HG02885 (cell line): ENCODE results near the gene ATG16L2.

Source experiments
- ATAC-seq: cut with Tn5 transposase; IDR thresholded peaks from one replicate; pipeline ENCODE4 v1.9.1; 2021; ENCODE audit warnings: mild to moderate bottlenecking; ENCODE audit not compliant: unreplicated experiment, poor library complexity

Gene ATG16L2

GRCh38 chr11:72814286-72815109 lies at the start of gene ATG16L2:
Gene ATG16L2, plus strand, starts transcription at chr11:72814411. Its CDS starts 35 bp downstream, at chr11:72814446.
- ATAC-seq: peak; percentile 68

- no peak for ATAC-seq
These were observed 49.7 kb upstream of the ATG16L2 start for GRCh38 chr11:72764503-72764902.

- no peak for ATAC-seq
These were observed 47.9 kb upstream of the ATG16L2 start for GRCh38 chr11:72766152-72766902.

- ATAC-seq: no peak
These were observed 46.8 kb upstream of the ATG16L2 start for GRCh38 chr11:72767203-72768062.

GRCh38 chr11:72768581-72768980 lies 45.6 kb upstream of the ATG16L2 start:
- ATAC-seq: no peak

GRCh38 chr11:72769680-72770079 lies 44.5 kb upstream of the ATG16L2 start:
- no peak for ATAC-seq

GRCh38 chr11:72770799-72771198 lies 43.4 kb upstream of the ATG16L2 start:
- ATAC-seq: no peak

GRCh38 chr11:72771507-72771906 lies 42.7 kb upstream of the ATG16L2 start:
- ATAC-seq: no peak

- no peak for ATAC-seq
These were observed 42.2 kb upstream of the ATG16L2 start for GRCh38 chr11:72772059-72772458.

- ATAC-seq: no peak
These were observed 40.9 kb upstream of the ATG16L2 start for GRCh38 chr11:72773291-72773690.

- no peak for ATAC-seq
These were observed 40.5 kb upstream of the ATG16L2 start for GRCh38 chr11:72773696-72774095.

GRCh38 chr11:72774499-72774898 lies 39.7 kb upstream of the ATG16L2 start:
- no peak for ATAC-seq

- ATAC-seq: no peak
These were observed 38.7 kb upstream of the ATG16L2 start for GRCh38 chr11:72775288-72776110.

GRCh38 chr11:72776117-72776843 lies 37.9 kb upstream of the ATG16L2 start:
- no peak for ATAC-seq

- ATAC-seq: no peak
These were observed 37.1 kb upstream of the ATG16L2 start for GRCh38 chr11:72776844-72777754.

- no peak for ATAC-seq
These were observed 36.4 kb upstream of the ATG16L2 start for GRCh38 chr11:72777755-72778278.

- ATAC-seq: no peak
These were observed 35.4 kb upstream of the ATG16L2 start for GRCh38 chr11:72778535-72779494.
